Endothelial cell of hepatic sinusoid (primary cell): Measurements from ENCODE around the gene TBL1X.

ENCODE experiments used
- in situ Hi-C: cut with HindIII; loops from 2 replicates; pipeline ENCODE4 v1.10.0; 2017; ENCODE audit warnings: low sequenced_read_pairs

TBL1X gene

DNA sequence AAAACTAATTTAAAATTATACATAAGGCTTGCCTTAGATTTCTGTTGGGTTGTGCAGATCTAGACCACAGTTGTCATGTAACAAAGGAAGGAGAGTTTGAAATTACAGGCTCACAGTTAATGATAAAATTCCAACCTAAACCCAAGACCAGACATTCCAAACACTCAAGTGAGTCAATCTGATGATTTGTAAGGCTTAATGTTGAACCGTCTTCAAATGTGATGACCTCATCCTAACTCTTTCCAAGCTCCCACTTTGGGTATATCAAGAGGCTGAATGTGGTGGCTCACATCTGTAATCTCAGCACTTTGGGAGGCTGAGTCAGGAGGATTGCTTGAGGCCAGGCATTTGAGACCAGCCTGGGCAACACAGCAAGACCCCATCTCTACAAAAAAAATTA lies 149.2 kb downstream of the TBL1X start:
- in situ Hi-C loops, result no loop called here

- in situ Hi-C loops, result no loop called here
These were observed 154.3 kb downstream of the TBL1X start for GRCh38 chrX:9619133-9619532.

DNA sequence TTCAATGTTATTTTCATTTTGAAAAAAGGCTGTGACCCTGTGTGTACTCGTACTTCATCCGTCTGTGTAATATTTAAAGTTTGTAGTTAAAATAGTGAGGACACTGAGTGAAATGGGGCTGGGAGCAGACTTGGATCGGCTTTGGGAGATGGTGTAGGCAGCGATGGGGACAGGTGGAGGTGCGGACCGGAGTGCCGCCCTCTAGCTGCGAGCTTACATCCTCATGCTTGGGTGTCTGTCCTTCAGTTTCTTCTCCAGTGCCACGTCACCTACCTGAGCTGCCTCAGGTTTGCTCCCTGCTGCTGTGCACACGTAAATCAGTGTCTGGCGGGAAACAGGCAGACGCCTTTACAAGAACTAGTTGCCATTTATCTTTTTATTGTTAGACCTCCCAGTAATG lies 154.7 kb downstream of the TBL1X start:
- in situ Hi-C loops, result no loop called here

DNA sequence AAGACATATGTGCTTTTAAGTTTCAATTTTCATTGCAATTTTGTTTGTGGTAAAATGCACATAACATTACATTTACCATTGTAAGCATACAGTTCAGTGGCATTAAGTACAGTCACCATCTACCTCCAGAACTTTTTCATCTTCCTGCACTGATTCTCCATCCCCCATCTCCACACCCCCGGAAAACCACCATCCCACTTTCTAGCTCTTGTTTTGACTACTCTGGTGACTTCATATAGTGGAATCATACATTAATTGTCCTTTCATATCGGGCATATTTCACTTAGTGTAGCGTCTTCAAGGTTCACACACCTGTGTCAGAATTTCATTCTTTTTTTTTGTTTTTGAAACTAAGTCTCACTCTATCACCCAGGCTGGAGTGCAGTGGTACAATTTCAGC lies 157.3 kb downstream of the TBL1X start:
- in situ Hi-C loops, result no loop called here

DNA sequence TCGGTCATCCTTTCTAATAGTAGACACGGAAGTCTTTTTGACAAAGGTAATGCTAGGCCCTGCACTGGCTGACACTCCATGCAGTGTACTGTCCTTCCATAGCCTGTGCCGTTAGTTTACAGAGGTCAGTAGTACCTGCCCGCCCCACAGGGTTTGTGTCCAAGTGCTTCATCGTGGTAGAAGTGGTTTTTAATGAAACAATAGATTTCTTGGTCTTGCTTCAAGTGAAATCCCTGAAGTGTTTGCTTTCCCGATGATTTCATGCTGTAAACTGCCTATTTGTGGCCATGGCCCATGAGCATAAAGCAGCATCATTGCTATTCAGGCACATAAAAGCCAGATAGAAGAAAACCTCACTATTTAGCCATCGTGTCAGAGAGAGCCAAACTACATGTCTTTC lies 161.5 kb downstream of the TBL1X start:
- in situ Hi-C loops, result no loop called here

GRCh38 chrX:9627922-9628321 lies 163.1 kb downstream of the TBL1X start:
- in situ Hi-C loops, result no loop called here

DNA sequence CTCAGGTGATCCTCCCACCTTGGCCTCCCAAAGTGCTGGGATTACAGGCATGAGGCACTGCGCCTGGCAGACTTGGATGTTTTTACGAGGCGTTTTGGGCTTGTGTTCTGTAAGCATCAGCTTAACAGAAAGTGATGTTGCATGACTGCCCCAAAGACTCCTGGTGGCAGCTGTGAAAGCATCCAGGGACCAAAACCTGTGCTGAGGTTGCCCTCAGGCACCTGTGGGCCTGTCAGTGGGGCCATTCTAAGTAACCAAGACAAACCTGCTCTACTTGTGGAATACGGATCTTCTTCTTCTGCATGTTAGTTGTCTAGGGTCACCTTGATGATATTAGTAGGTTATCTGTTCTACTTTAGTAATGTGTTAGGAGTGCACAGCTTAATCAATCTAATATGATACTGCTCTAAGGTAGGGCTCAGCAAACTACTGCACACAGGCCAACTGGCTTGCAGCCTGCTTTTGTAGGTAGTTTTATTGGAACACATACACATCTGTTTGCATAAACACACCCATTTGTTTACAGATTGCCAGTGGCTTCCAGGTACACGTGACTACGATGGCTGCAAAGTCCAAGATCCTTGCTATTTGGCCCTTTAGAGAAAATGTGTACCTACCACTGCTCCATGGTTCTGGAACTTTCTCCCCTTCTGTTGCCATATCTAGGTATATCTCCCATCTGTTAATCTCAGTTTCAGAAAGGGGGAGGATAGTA lies 164.1 kb downstream of the TBL1X start:
- in situ Hi-C loops, result no loop called here

DNA sequence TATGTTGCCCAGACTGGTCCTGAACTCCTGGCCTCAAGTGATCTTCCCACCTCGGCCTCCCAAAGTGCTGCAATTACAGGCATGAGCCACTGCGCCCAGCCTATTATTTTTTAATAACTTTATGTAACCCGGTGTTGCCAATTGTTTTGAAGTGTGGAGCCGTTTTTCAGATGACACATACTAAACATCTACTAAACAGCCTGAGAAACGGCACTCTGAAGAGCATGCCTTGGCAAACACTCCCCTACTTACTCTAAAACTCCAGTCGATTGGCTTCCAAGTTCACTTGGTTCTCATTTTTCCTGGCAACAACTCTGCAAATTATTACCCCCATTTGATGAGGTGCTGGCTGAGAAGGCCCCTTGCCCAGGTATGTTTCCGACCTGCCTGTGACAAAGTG lies 169.7 kb downstream of the TBL1X start:
- in situ Hi-C loops, result no loop called here

GRCh38 chrX:9635368-9635767 lies 170.5 kb downstream of the TBL1X start:
- in situ Hi-C loops, result no loop called here

GRCh38 chrX:9635803-9636202 lies 170.9 kb downstream of the TBL1X start:
- in situ Hi-C loops, result no loop called here

DNA sequence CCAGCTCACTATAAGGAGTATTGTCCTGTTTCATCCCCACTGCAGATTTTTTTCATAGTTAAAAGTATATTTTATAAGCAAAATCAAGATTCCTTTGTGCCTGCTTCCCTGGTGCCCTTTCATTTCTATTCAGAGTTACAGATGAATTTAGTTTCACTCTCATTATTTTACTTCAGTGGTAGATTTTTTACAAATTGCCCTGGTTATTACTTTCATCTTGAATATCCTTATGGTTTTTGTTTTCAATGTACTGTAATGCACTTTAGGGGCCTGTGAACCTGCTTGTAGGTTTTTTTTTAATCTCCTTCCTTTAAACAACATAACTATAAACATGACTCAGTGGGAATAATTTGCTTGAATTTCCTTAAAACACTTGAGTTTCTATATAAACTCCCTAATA lies 174.0 kb downstream of the TBL1X start:
- in situ Hi-C loops, result no loop called here

DNA sequence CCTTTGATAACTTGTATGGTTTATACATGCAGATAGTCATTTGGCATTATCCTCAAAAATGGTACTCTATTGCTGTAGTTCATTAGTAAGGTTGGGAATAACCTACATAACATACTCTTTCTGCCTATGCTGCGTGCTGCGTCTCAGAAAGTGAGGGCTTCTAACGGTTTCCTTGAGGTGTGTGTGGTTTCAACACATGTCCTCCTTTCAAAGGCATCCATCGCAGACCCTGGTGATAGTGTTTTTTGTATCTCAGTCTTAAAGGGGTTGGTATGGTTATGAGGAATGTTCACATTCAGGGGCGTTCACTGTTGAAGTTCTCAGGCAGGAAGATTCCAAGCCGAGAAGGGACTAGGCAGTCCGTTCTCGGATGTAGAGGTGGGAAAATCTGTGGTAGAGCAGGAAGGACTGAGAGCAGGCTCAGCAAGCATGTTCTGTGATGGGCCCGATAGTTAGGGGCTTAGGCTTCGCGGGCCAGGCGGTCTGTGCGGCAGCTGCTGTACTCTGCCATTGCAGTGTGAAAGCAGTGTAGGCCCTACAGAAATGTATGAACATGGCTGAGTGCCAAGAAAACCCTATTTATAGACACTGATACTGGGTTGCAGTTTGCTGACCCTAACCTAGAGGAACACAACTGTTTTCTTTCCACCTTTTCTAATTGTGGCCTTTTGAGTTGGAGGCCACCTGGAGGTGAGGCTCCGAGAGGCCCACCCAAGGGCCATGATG lies 177.6 kb downstream of the TBL1X start:
- in situ Hi-C loops, result no loop called here

GRCh38 chrX:9643807-9644206 lies 178.9 kb downstream of the TBL1X start:
- in situ Hi-C loops, result no loop called here

DNA sequence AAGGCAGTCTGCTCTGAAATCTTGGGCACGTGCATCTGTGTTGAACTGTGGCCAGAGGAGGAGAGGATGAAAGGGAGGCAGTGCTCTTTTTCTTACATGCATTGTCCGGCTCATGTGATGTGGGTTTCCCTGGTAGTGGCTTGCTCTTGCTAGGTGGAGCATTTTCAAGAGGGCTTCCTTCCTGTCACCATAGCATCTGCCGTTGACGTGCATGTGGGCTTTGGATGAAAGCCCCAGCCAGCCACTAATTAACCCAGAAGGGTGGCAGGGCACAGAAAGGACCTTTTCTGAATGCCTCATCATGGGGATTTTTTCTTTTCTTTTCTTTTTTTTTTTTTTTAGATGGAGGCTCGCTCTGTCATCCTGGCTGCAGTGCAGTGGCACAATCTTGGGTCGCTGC lies 179.5 kb downstream of the TBL1X start:
- in situ Hi-C loops, result no loop called here

DNA sequence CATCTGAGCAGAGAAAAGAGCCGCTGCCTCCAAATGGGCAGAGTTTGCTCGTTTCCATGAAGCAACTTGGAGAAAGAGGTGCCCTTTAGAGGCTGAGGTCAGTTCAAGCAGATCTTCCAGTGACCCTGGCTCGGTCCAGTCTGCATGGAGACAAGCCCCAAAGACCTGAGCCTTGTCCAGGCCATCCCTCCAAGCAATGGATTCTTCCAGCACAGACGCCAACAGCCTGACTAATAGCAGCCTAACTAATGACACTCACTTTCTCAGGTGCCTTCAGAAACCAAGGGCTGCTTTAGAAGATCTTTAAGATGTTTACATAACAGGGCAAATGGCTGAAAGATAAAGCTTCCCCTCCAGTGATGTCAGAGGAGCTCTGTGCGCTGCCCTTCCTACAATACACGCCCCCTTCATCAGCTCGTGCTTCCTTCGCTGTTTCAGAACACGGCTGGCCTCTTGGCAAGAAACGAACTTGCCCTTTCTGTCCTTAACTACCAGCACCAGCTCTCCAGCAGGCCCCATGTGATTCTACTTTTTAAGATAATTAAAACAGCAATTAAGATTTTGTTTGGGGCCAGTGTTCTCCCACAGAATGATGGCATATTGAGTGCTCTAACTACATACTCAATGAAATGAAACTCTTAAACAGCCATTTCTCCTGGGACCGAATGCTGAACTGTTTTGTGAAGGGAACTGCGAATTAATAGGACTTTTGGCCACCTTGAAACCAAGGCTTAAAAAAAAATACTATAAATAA lies 181.8 kb downstream of the TBL1X start:
- in situ Hi-C loops, result no loop called here

- in situ Hi-C loops, result no loop called here
These were observed 182.6 kb downstream of the TBL1X start for GRCh38 chrX:9647431-9647830.

- in situ Hi-C loops, result no loop called here
These were observed 185.2 kb downstream of the TBL1X start for GRCh38 chrX:9650091-9650490.

DNA sequence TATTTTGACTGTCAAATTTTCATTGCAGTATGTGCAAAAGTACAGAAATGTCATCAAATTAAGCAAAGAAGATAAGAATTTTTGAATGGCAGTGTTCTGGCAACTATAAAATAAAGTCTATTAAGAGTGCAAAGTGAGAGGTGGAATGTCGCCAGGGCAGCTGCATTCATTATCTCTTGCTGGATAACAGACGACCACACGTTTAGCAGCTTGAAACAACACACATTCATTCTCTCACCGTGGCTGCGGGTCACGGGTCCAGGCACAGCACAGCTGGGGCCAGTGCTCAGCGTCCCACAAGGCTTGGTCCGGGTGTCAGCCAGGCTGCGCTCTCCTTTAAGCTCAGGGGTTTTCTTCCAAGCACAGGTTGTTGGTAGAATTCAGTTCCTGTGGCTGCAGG lies 186.9 kb downstream of the TBL1X start:
- in situ Hi-C loops, result no loop called here

DNA sequence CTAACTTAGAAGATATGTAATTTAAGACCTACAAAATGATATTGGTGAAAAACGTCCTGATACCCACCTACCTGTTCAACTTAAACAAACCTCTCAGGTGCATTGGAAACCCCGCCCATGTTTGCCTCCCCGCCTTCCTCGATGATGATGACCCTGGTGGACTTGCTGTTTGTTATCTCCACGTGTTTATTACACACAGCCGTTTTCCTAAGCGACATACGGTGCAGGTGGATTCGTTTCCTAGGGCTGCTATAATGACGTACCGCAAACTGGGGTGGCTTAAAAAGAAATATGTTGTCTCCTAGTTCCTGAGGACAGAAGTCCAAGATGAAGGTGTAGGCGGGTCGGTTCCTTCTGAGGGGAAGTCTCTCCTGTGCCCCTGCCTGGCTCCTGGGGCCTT lies 190.1 kb downstream of the TBL1X start:
- in situ Hi-C loops, result no loop called here

- in situ Hi-C loops, result no loop called here
These were observed 191.4 kb downstream of the TBL1X start for GRCh38 chrX:9656277-9656676.

- in situ Hi-C loops, result no loop called here
These were observed 192.0 kb downstream of the TBL1X start for GRCh38 chrX:9656871-9657270.
